ENCODE data around the gene GOLGA8Q. TPM values are rescaled to one million over a fixed set of nuclear protein-coding genes. Genes with fewer than 3 reads are reported as not detected.
"Not testable (repeated sequence)": the region's sequence is repeated elsewhere in the genome, so short reads cannot be mapped to it uniquely, and the experiment has no call there.

The GOLGA8Q gene
- total and polyA plus RNA-seq, 9 of the 15 experiments (the other 6 are each of a cell fraction or from before 2014, with no cell fraction given), result 0.07 to 0.23 TPM; not detected in 7

DNA sequence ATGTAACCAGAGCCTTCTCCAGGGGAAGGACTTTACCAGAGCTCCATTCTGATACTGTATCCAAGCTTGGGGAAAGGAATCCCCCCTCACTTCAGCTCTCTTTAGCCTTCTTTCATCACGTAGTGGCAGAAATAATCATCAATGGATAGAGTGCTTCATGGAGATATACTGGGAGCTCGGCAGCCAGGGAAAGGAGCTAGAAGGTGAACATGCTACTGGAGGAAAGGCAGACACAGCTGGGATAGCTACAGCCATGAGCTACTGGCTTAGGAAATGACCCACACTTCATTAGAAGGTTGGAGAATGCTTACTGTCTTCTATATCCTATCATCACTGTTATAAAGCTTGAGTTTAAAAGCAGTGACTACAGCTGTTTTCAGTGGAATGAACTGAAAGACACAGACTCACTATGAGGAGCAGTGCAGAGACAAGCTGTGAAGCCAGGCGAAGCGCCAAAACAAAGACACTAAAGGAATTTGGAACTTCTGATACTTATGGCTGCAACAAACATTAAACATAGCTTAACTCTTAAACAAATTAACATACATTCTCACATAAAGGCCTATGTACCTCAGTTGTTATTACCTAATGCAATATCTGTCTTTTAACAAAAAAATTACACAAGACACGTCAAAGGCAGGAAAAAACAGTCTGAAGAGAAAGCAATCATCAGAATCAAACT is 47.5 kb upstream of the GOLGA8Q start:
- H3K27ac ChIP-seq (ENCODE audit: extremely low read depth, low read depth, low read length); H3K9me3 ChIP-seq (replicated peaks; ENCODE audit: control insufficient read depth, insufficient read depth, low read depth, low read length); H3K4me3 ChIP-seq; H3K9ac ChIP-seq (ENCODE audit: insufficient read depth in 1 of 2, low read depth in 2 of 2, low read length in 2 of 2); intact Hi-C loops (cut with micrococcal nuclease); H4K20me1 ChIP-seq (replicated peaks; ENCODE audit: control insufficient read depth, insufficient read depth, low read length); H3K36me3 ChIP-seq (ENCODE audit: control insufficient read depth, insufficient read depth, low read length); CTCF ChIA-PET (ENCODE audit: low intra/inter-chr PET ratio); H3K4me2 ChIP-seq (ENCODE audit: insufficient read depth, low read length); H3K4me1 ChIP-seq (replicated peaks in 1 of 2; ENCODE audit: control insufficient read depth in 2 of 2, insufficient read depth in 2 of 2, low read length in 2 of 2); H2AFZ ChIP-seq (ENCODE audit: low read depth, low read length); H3K9me1 ChIP-seq (ENCODE audit: control insufficient read depth, insufficient read depth, low read length); H3K79me2 ChIP-seq (ENCODE audit: control insufficient read depth, insufficient read depth, low read length); FAIRE-seq; in situ Hi-C loops (cut with MboI); H3K27me3 ChIP-seq (ENCODE audit: control insufficient read depth in 2 of 2, insufficient read depth in 2 of 2, low read length in 2 of 2); POLR2A ChIA-PET; ATAC-seq; BruUV-seq (replicated peaks); DNase-seq (ENCODE audit: extremely low read depth in 1 of 4, low spot score in 3 of 4): not testable (repeated sequence)
- WGBS (ENCODE audit: insufficient coverage, low coverage, missing lambda C conversion rate), result 0% methylated on average over 2 of the region's 5 CpGs

DNA sequence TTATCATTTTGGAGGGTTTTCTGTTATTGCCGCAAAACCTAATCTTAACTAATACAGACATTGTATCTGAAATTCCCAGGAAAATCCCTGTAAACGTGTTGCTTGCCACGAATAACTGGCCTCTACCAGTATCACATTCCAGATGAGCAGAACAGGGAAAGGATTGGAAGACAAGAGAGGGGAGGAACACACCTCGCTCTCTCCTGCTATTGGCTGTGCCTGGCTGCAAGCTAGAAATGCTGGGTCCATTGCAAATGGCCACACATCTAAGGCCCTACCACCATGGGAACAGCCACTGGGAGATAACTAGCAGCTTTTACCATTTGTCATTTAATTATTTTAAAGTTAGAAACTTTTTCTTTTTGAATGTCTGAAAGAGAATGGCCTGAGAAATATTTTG is 37.3 kb upstream of the GOLGA8Q start:
- DNase-seq (ENCODE audit: extremely low read depth in 1 of 4, low spot score in 3 of 4); H3K9me1 ChIP-seq (ENCODE audit: control insufficient read depth, insufficient read depth, low read length); FAIRE-seq; H3K27ac ChIP-seq (ENCODE audit: extremely low read depth, low read depth, low read length); POLR2A ChIA-PET; H3K36me3 ChIP-seq (ENCODE audit: control insufficient read depth, insufficient read depth, low read length); H3K4me2 ChIP-seq (ENCODE audit: insufficient read depth, low read length); ATAC-seq; H3K27me3 ChIP-seq (ENCODE audit: control insufficient read depth in 2 of 2, insufficient read depth in 2 of 2, low read length in 2 of 2); CTCF ChIA-PET (ENCODE audit: low intra/inter-chr PET ratio); H3K9me3 ChIP-seq (replicated peaks; ENCODE audit: control insufficient read depth, insufficient read depth, low read depth, low read length); in situ Hi-C loops (cut with MboI); H3K4me3 ChIP-seq; intact Hi-C loops (cut with micrococcal nuclease); H3K4me1 ChIP-seq (replicated peaks in 1 of 2; ENCODE audit: control insufficient read depth in 2 of 2, insufficient read depth in 2 of 2, low read length in 2 of 2); H4K20me1 ChIP-seq (replicated peaks; ENCODE audit: control insufficient read depth, insufficient read depth, low read length); BruUV-seq (replicated peaks); H3K9ac ChIP-seq (ENCODE audit: insufficient read depth in 1 of 2, low read depth in 2 of 2, low read length in 2 of 2); H3K79me2 ChIP-seq (ENCODE audit: control insufficient read depth, insufficient read depth, low read length); H2AFZ ChIP-seq (ENCODE audit: low read depth, low read length): not testable (repeated sequence)
- WGBS (ENCODE audit: insufficient coverage, low coverage, missing lambda C conversion rate), result no CpG with 5 or more reads among the region's 4 CpGs

DNA sequence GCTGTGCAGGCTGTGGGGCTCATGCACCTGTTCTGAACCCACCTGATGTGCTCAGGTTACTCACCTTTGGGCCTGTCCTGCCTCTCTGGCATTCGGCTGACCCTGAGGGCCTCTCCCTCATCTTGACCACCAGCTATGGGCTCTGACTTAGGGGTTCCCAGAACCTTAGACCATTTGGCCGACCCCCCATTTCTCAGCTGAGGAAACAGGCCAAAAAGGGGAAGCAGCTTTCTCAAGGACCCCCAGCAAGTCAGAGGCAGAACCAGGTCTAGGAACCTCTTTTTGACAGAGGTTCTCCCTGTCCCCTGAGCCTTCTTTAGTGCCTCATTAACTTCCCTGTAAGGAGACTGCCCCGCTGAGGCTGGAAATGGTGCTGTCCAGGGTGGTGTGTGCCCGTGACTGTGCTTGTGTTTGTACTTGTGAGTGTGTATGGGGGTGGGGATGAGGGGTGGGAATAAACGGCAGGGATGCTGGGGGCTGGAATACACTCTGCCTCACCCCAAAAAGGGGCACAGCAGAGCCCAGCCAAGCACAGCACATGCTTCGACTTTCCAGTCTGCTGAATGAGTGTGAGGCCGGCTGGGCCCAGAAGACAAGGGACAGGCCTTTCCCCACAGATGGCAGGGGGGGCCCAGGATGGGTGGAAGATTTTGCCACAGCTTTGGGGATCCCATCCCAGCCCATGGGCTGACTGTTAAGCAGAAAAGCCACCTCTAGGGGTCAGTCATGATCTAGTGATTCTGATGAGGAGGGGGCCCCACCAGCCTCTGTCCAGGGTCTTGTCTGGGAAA is 28.2 kb upstream of the GOLGA8Q start:
- H3K4me3 ChIP-seq, POLR2A ChIA-PET: not testable (repeated sequence)
- WGBS (ENCODE audit: insufficient coverage, low coverage, missing lambda C conversion rate), result 0% methylated on average over 3 of the region's 7 CpGs

More for the DNA sequence above, 28.2 kb upstream of the GOLGA8Q start:
- FAIRE-seq; H3K79me2 ChIP-seq (ENCODE audit: control insufficient read depth, insufficient read depth, low read length); in situ Hi-C loops (cut with MboI); intact Hi-C loops (cut with micrococcal nuclease); CTCF ChIA-PET (ENCODE audit: low intra/inter-chr PET ratio); H3K9me1 ChIP-seq (ENCODE audit: control insufficient read depth, insufficient read depth, low read length); H3K4me1 ChIP-seq (replicated peaks in 1 of 2; ENCODE audit: control insufficient read depth in 2 of 2, insufficient read depth in 2 of 2, low read length in 2 of 2); H3K36me3 ChIP-seq (ENCODE audit: control insufficient read depth, insufficient read depth, low read length); H4K20me1 ChIP-seq (replicated peaks; ENCODE audit: control insufficient read depth, insufficient read depth, low read length); ATAC-seq; H3K4me2 ChIP-seq (ENCODE audit: insufficient read depth, low read length); H3K9ac ChIP-seq (ENCODE audit: insufficient read depth in 1 of 2, low read depth in 2 of 2, low read length in 2 of 2); DNase-seq (ENCODE audit: extremely low read depth in 1 of 4, low spot score in 3 of 4); H3K27ac ChIP-seq (ENCODE audit: extremely low read depth, low read depth, low read length); H3K27me3 ChIP-seq (ENCODE audit: control insufficient read depth in 2 of 2, insufficient read depth in 2 of 2, low read length in 2 of 2); H2AFZ ChIP-seq (ENCODE audit: low read depth, low read length); BruUV-seq (replicated peaks); H3K9me3 ChIP-seq (replicated peaks; ENCODE audit: control insufficient read depth, insufficient read depth, low read depth, low read length): not testable (repeated sequence)
